ENCODE measurements around the gene C4orf36. TPM values are rescaled to one million over a fixed set of nuclear protein-coding genes. Genes with fewer than 3 reads are reported as not detected.

Gene C4orf36
- total and polyA plus RNA-seq, 2 donors (not counting 1 experiment from before 2014, with no cell fraction given) = 0.24 TPM; not detected in 1

GRCh38 chr4:86917212-86918039 lies 25.2 kb upstream of the C4orf36 start:
- Mint-ChIP-seq H3K4me1 (no peaks in the 10 kb centered on the region), H3K27ac (no peak overlapping the region), H3K9me3 (ENCODE audit: insufficient read depth) (no peaks in the 10 kb centered on the region), H3K27me3 (no peaks in the 10 kb centered on the region), H3K4me3 (no peak overlapping the region)
- Histone ChIP-seq H2AFZ (ENCODE audit: insufficient read depth, low read depth, low read length, poor library complexity, severe bottlenecking) (no peak overlapping the region), H3K4me3 (ENCODE audit: control extremely low read depth in 1 of 5, extremely low read depth in 1 of 5, insufficient read depth in 1 of 5, low read depth in 2 of 5, low read length in 4 of 5) (no peak overlapping the region), H3K4me1 (ENCODE audit: control insufficient read depth in 2 of 2, insufficient read depth in 2 of 2, low read length in 2 of 2) (peaks cover 0 to under 1% of the 10 kb centered on the region in 2 donors), H3K9ac (ENCODE audit: low read length) (no peak overlapping the region), H3K27ac (ENCODE audit: low read length in 2 of 2) (no peak overlapping the region), H3K36me3 (replicated peaks in 1 of 2; ENCODE audit: control extremely low read depth in 1 of 2, control insufficient read depth in 1 of 2, extremely low read depth in 1 of 2, insufficient read depth in 2 of 2, low read length in 1 of 2) (no peaks in the 10 kb centered on the region), H3K79me2 (ENCODE audit: control insufficient read depth, insufficient read depth, low read length) (peaks cover 2% of the 10 kb centered on the region), H4K20me1 (ENCODE audit: control insufficient read depth, insufficient read depth, low read length, poor library complexity, severe bottlenecking) (no peaks in the 10 kb centered on the region), H3K27me3 (replicated peaks in 1 of 4; ENCODE audit: control extremely low read depth in 1 of 4, control insufficient read depth in 3 of 4, insufficient read depth in 4 of 4, low read length in 3 of 4) (no peaks in the 10 kb centered on the region), H3K4me2 (replicated peaks; ENCODE audit: low read depth, low read length, poor library complexity, severe bottlenecking) (no peak overlapping the region), H3K9me3 (ENCODE audit: control extremely low read depth in 1 of 3, control insufficient read depth in 2 of 3, insufficient read depth in 1 of 3, low read length in 2 of 3) (no peaks in the 10 kb centered on the region)
- ATAC-seq (ENCODE audit: low read depth) (no peak), DNase-seq (no peak)
- CTCF ChIA-PET = interaction anchor here (1.1 to 1.7 kb wide), 2 partner anchors 175 to 422 kb away, joined by 3 to 10 read pairs; no protein-coding TSS in a partner anchor
- WGBS (ENCODE audit: insufficient coverage) = 100% methylated on average over 2 of the region's 4 CpGs
- TF ChIP-seq CTCF (IDR thresholded peaks at IDR 0.05) = peak; percentile 30
- no peak for TF ChIP-seq EZH2 (IDR thresholded peaks at IDR 0.05; ENCODE audit: borderline replicate concordance, insufficient read depth, low read depth, low read length, poor library complexity, severe bottlenecking)
- POLR2A ChIA-PET = interaction anchor here (0.6 kb wide), 1 partner anchor 75 kb away, joined by 5 read pairs; no protein-coding TSS in a partner anchor
- intact Hi-C loops (cut with micrococcal nuclease) = no loop called here

GRCh38 chr4:86916392-86916791 lies 24.2 kb upstream of the C4orf36 start:
- no peaks in the 10 kb centered on the region for H3K79me2 ChIP-seq (ENCODE audit: control insufficient read depth, insufficient read depth, low read length)
- H4K20me1 ChIP-seq (ENCODE audit: control insufficient read depth, insufficient read depth, low read length, poor library complexity, severe bottlenecking) = no peaks in the 10 kb centered on the region
- no peak overlapping the region for H3K4me2 ChIP-seq (replicated peaks; ENCODE audit: low read depth, low read length, poor library complexity, severe bottlenecking)
- H3K4me1 ChIP-seq (ENCODE audit: control insufficient read depth in 2 of 2, insufficient read depth in 2 of 2, low read length in 2 of 2) = no peaks in the 10 kb centered on the region
- H3K27me3 ChIP-seq (replicated peaks in 1 of 4; ENCODE audit: control extremely low read depth in 1 of 4, control insufficient read depth in 3 of 4, insufficient read depth in 4 of 4, low read length in 3 of 4) = no peaks in the 10 kb centered on the region
- no peaks in the 10 kb centered on the region for H3K4me1 Mint-ChIP-seq
- no peak overlapping the region for H3K4me3 Mint-ChIP-seq
- H3K9ac ChIP-seq (ENCODE audit: low read length) = no peak overlapping the region
- TF ChIP-seq CTCF (IDR thresholded peaks at IDR 0.05) = no peak
- TF ChIP-seq EZH2 (IDR thresholded peaks at IDR 0.05; ENCODE audit: borderline replicate concordance, insufficient read depth, low read depth, low read length, poor library complexity, severe bottlenecking) = no peak
- CTCF ChIA-PET = interaction anchor here (0.5 to 1.7 kb wide), 3 partner anchors 106 to 421 kb away, joined by 3 to 10 read pairs (median 3); no protein-coding TSS in a partner anchor
- no peaks in the 10 kb centered on the region for H3K27me3 Mint-ChIP-seq
- H3K9me3 Mint-ChIP-seq (ENCODE audit: insufficient read depth) = no peaks in the 10 kb centered on the region
- POLR2A ChIA-PET = interaction anchor here (0.6 kb wide), 1 partner anchor 76 kb away, joined by 5 read pairs; no protein-coding TSS in a partner anchor
- no peak overlapping the region for H3K27ac ChIP-seq (ENCODE audit: low read length in 2 of 2)
- intact Hi-C loops (cut with micrococcal nuclease) = no loop called here
- H3K36me3 ChIP-seq (replicated peaks in 1 of 2; ENCODE audit: control extremely low read depth in 1 of 2, control insufficient read depth in 1 of 2, extremely low read depth in 1 of 2, insufficient read depth in 2 of 2, low read length in 1 of 2) = no peaks in the 10 kb centered on the region
- WGBS (ENCODE audit: insufficient coverage) = 60% methylated on average over 1 of the region's 1 CpG
- no peak overlapping the region for H3K4me3 ChIP-seq (ENCODE audit: control extremely low read depth in 1 of 5, extremely low read depth in 1 of 5, insufficient read depth in 1 of 5, low read depth in 2 of 5, low read length in 4 of 5)
- H3K27ac Mint-ChIP-seq = no peak overlapping the region
- no peak for DNase-seq
- no peak overlapping the region for H2AFZ ChIP-seq (ENCODE audit: insufficient read depth, low read depth, low read length, poor library complexity, severe bottlenecking)
- H3K9me3 ChIP-seq (ENCODE audit: control extremely low read depth in 1 of 3, control insufficient read depth in 2 of 3, insufficient read depth in 1 of 3, low read length in 2 of 3) = no peaks in the 10 kb centered on the region
- no peak for ATAC-seq (ENCODE audit: low read depth)
